Glomerular visceral epithelial cell (primary cell): ENCODE data around the gene ATP6V0A1.
A peak's percentile ranks its signal among the peaks of the same experiment; 100 is the strongest.
"Not testable (repeated sequence)": the region's sequence is repeated elsewhere in the genome, so short reads cannot be mapped to it uniquely, and the experiment has no call there.

Experiments
- DNase-seq: peaks from one replicate; pipeline ENCODE4 v3.0.0-alpha.2; 2016; ENCODE audit errors: extremely low spot score

The ATP6V0A1 gene

DNA sequence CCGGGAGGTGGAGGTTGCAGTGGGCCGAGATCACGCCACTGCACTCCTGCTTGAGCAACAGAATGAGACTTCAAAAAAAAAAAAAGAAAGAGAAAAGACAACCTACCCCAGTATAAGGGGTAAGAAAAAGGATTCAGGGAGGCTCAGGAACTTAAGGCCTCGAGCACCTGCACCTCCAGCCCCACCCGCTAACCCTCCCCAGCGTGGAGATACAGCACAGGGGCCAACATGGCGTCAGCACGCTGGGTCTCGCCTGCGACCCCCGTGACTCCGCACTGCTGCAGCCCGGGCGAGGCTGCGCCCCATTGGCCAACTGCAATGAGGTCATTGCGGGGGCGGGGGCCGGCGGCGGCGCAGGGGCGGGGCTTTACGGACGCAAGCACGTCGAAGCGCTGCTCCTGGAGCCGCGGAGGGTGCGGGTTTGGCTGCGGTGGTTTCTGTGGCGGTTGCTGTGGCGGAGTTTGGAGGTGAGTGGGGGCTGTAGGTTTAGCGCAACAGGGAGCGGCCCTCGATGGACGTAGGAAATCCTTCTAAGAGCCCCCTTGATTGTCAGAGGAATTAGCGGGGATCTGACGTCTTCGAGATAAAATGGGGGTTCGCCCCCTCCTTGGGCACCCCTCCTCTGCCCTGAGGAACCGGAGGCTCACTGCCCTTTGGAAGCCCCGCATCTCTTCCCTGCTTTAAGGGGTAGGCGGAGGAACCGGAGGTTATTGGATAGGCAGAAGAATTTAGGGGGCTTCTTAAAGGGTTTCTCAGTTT is at the start of gene ATP6V0A1:
ATP6V0A1 (plus strand) TSS at position 382 of the 759 bp plus-strand sequence. CDS start 2,017 bp downstream, outside the sequence.
- peak; percentile 85 for DNase-seq

GRCh38 chr17:42409523-42410318 is 49.0 kb upstream of the ATP6V0A1 start:
- peak; percentile 77 for DNase-seq

DNA sequence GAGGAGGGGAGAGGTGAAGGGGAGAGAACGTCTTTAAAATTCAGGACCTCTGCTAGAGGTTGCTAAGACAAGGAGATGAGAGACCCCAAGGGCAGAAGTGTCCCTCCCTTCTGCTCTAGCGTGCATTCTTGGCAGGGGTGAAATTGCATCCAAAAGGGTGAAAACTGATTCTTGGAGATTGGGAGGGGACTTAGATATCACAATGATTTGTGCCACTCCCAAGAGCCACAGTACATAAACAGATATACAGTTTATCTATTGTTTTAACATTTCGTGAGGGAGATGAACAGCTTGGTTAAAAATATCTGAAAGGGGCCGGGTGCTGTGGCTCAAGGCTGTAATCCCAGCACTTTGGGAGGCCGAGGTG is 48.4 kb upstream of the ATP6V0A1 start:
- DNase-seq: no peak

DNA sequence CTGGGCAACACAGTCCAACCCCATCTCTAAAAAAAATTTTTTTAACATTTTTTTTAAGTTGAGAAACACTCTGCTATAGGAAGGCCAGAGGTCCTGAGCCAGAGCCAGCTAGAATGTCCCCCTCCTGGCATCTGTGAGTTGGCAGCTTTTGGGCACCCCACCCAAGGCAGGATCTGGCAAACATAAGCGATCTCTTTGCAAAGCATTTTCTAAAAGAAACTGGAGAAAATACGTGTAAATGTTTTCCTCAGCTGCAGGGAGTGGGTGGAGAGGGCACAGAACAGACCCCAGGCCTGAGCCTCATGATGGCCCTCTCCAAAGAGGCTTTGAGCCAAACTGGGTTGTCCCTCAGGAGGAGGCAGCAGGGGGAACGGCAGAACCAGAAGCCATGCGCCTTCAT is 47.3 kb upstream of the ATP6V0A1 start:
- DNase-seq: no peak

DNA sequence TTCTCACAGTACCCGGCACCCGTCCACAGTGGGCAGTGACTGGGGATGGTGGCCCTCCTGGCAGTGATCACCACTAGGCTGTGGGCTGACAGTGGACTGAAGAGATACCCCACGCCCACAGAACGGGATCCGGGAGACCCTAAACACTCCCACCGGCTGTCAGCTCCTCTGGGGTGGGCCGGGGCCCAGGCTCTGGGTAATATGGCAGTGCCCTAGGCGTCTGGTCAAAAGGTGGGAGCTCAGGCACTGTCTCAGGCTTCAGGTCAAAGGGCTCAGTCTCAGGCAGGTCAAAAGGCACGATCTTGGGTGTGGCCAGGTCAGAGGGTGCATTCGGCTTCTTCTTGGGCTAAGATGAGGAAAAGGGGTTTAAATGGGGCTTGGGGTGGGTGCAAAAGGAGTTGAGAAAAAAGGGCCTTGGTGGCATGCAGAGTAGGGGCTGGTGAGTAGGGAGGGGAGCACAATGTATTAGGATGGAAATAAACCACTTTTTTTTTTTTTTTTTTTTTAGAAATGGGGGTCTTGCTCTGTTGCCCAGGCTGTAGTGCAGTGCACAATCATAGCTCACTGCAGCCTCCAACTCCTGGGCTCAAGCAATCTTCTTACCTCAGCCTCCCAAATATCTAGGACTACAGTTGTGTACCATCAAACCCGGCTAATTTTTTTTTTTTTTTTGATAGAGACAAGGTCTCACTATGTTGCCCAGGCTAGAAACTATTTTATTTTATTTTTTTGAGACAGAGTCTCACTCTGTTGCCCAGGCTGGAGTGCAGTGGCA is 46.6 kb upstream of the ATP6V0A1 start:
- no peak for DNase-seq

DNA sequence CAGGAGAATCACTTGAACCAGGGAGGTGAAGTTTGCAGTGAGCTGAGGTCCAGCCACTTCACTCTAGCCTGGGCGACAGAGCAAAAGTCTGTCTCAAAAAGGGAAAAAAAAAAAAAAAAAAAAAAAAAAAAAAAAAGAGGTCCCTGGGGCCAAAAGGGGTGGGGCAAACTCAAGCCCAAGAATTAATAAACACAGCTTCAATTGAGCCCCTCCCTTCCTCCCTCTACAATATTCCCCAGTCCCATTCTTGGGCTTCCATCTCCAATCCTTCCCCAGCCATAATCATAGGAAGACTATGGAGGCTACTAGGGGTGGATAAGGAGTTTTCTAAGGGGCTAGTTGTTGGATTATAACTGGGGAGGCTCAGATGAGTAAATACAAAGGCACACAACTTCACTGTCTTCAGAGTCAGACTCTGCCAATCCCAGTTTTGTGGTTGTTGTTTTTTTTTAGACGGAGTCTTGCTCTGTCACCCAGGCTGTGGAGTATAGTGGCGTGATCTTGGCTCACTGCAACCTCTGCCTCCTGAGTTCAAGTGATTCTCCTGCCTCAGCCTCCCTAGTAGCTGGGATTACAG is 45.1 kb upstream of the ATP6V0A1 start:
- DNase-seq: no peak

DNA sequence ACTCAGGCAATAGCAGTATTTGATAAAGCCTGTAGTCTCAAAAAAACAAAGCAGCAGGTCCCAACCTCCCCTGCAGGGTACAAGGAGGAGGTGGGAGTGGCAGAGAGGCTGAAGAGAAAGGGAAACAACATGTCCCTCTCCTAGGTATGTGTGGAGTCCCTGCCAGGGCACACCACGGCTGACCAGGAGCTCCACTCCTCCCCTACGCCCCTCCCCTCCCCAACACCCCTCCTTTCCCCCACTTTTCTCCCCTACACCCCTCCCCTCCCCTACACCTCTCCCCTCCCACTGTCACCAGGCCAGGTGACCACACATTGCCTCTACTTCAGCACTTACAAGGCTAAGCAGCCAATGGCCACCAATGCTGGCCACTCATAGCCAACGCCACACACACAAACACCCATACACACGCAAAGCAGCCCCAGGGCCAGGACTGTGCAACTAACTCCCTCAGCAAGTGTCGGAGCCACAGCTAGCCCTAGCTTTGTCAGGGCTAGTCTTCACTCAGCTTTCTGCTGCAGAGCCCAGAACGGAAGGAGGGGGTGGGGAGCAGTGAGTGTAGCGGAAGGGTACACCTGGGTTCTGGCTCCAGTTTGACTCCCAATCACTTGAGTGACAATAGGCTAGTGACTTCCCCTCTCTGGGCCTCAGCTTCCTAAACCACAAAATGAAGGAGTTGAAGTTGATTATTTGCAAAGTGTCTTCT is 43.8 kb upstream of the ATP6V0A1 start:
- no peak for DNase-seq

DNA sequence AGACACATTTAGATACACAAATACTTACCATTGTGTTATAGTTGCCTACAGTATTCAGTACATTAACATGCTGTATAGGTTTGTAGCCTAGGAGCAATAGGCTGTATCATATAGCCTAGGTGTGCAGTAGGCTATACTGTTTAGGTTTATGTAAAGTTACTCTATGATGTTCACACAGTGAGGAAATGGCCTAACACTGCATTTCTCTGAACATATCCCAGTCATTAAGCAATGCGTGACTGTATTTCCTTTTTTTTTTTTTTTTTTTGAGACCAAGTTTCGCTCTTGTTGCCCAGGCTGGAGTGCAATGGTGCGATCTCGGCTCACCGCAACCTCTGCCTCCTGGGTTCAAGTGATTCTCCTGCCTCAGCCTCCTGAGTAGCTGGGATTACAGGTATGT is 40.7 kb upstream of the ATP6V0A1 start:
- not testable (repeated sequence) for DNase-seq

DNA sequence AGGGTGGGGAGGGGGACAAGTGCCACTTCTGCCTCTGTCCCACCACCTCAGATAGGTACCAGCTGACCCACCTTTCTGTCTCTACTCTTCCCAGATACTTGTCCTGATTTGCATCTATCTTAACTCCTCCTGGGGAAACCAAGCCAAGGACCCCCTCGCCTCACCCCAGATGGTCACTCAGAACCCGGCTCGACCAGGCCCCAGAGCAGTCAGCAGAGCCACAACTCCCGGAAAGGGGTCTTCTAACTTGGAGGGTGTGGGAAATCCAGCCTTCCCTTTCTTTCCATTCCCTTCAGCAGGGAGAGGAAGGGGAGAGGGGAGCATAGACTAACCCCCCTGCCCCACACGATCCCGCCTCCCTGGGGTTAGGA is 37.6 kb upstream of the ATP6V0A1 start:
- no peak for DNase-seq

GRCh38 chr17:42421507-42422338 is 37.0 kb upstream of the ATP6V0A1 start:
- DNase-seq: peak; percentile 79

DNA sequence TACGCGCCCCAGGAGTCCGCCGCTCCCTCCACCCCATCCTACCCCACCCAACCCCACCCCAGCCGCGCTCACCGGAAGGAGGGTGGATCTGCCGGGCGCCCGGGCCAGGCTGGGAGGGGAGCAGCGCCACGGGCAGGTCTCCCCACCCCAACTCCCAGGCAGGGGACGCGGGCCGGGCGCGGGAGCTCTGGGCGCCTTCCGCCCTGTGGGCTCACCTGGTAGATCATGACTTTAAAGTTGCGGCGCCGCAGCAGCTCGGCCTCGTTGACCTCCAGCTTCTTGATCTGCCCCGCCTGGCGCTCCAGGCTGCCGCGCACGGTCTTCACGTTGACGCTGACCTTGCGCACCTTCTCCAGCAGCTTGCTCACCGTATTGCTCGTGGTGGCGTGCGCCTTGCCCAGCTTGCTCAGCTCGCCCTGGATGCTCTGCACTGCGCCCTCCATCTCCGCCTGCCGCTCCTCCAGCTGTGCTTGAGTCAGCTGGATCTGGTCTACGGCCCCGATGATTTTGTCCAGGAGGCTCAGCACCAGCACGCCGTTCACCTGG is 36.2 kb upstream of the ATP6V0A1 start:
- DNase-seq: peak; percentile 46

- DNase-seq: peak; percentile 98
Measured at GRCh38 chr17:42422958-42423712, 35.5 kb upstream of the ATP6V0A1 start, which contains the start of gene CAVIN1. Gene CAVIN1, minus strand, starts transcription at chr17:42423256. Its CDS starts 159 bp downstream, at chr17:42423097.

GRCh38 chr17:42423766-42424165 is 34.9 kb upstream of the ATP6V0A1 start:
- DNase-seq: no peak

- DNase-seq: peak; percentile 45
Measured at GRCh38 chr17:42424991-42425610, 33.6 kb upstream of the ATP6V0A1 start.

- peak; percentile 95 for DNase-seq
Measured at GRCh38 chr17:42428141-42428944, 30.3 kb upstream of the ATP6V0A1 start.

- no peak for DNase-seq
Measured at GRCh38 chr17:42429726-42430447, 28.8 kb upstream of the ATP6V0A1 start.

- no peak for DNase-seq
Measured at GRCh38 chr17:42431758-42432161, 26.9 kb upstream of the ATP6V0A1 start.
